AG04450 (cell line): ENCODE measurements around the gene KRTAP12-4. TPM values are rescaled to one million over a fixed set of nuclear protein-coding genes. Genes with fewer than 3 reads are reported as not detected.

Experiments
- CTCF ChIA-PET: fragments of 300-600, 350-600 bp; formaldehyde crosslinking; extraction: SDS; loops from one replicate; lab custom pipeline; 2022; ENCODE audit warnings: antibody characterized with exemption, inconsistent platforms; lab: Charles Lee
- POLR2A ChIA-PET: fragments of 350-600 bp; formaldehyde crosslinking; extraction: SDS; loops from one replicate; lab custom pipeline; 2021; ENCODE audit warnings: antibody characterized with exemption, inconsistent platforms; lab: Yijun Ruan, JAX
- DNase-seq: peaks from one replicate; pipeline ENCODE4 v3.0.0-alpha.2; 2011; ENCODE audit warnings: low read depth, low spot score
- H3K27ac ChIP-seq: one replicate; pipeline ENCODE4 v1.5.1; 2012; ENCODE audit warnings: low read depth, low read length, control low read depth
- H3K27me3 ChIP-seq: one replicate; pipeline ENCODE4 v1.6.0; 2012; ENCODE audit warnings: low read length; ENCODE audit not compliant: control insufficient read depth, insufficient read depth
- H3K4me3 ChIP-seq: 2 replicates; pipeline ENCODE4 v1.5.1; 2011; ENCODE audit warnings: mild to moderate bottlenecking, low read depth, low read length, control low read depth
- H3K9me3 ChIP-seq: 2 replicates; pipeline ENCODE4 v1.5.1; 2012; ENCODE audit warnings: low read length; ENCODE audit not compliant: control insufficient read depth, insufficient read depth
- CTCF ChIP-seq: IDR thresholded peaks from 2 replicates; pipeline ENCODE4 v1.5.1; 2011; ENCODE audit warnings: low read depth, low read length, control low read depth, inconsistent platforms
- polyA plus RNA-seq: library from polyadenylated mRNA; depleted of rRNA; stranded (reverse); fragments of >200 nt; gene quantifications from 2 replicates; pipeline ENCODE4 v1.2.3, GENCODE V29; 2011

Gene KRTAP12-4
- polyA plus RNA-seq, 1 experiment, result not detected

- Histone ChIP-seq H3K9me3 (peaks cover 9% of the 10 kb centered on the region; the same call in 1 of the 2 replicates), H3K27ac (no peak within 1 kb of the TSS), H3K27me3 (peaks cover 1% of the 10 kb centered on the region), H3K4me3 (no peak within 1 kb of the TSS)
- POLR2A ChIA-PET, result no interaction called here
- no peak for TF ChIP-seq CTCF
- no peak for DNase-seq
- CTCF ChIA-PET, result no interaction called here
These were observed 17.2 kb downstream of the KRTAP12-4 start, which contains the start of gene KRTAP10-10 for GRCh38 chr21:44637018-44637850. TSS of gene KRTAP10-10 (plus strand) at chr21:44637356. CDS start at chr21:44637418, 62 bp downstream.

GRCh38 chr21:44636209-44637017 lies 18.0 kb downstream of the KRTAP12-4 start:
- POLR2A ChIA-PET, result no interaction called here
- peaks cover 2% of the 10 kb centered on the region for H3K27me3 ChIP-seq
- CTCF ChIA-PET, result no interaction called here
- no peak overlapping the region for H3K4me3 ChIP-seq
- no peak for DNase-seq
- no peak for TF ChIP-seq CTCF
- H3K27ac ChIP-seq, result no peak overlapping the region
- peaks cover 9% of the 10 kb centered on the region; the same call in 1 of the 2 replicates for H3K9me3 ChIP-seq

- Histone ChIP-seq H3K4me3 (no peak overlapping the region), H3K27ac (no peak overlapping the region), H3K9me3 (peaks cover 28% of the 10 kb centered on the region; the same call in 1 of the 2 replicates), H3K27me3 (peaks cover 2% of the 10 kb centered on the region)
- no peak for DNase-seq
- no peak for TF ChIP-seq CTCF
- POLR2A ChIA-PET, result no interaction called here
- CTCF ChIA-PET, result no interaction called here
These were observed 22.4 kb downstream of the KRTAP12-4 start for GRCh38 chr21:44632067-44632466.

- CTCF ChIA-PET, result no interaction called here
- Histone ChIP-seq H3K27me3 (peaks cover 2% of the 10 kb centered on the region), H3K9me3 (peaks cover 42% of the 10 kb centered on the region), H3K4me3 (no peak overlapping the region), H3K27ac (no peak overlapping the region)
- POLR2A ChIA-PET, result no interaction called here
- no peak for TF ChIP-seq CTCF
- DNase-seq, result no peak
These were observed 24.0 kb downstream of the KRTAP12-4 start for GRCh38 chr21:44630440-44630839.
